Mammary epithelial cell (primary cell): Measurements from ENCODE around the gene PDK4.

Source experiments
- EZH2 ChIP-seq: IDR thresholded peaks from 2 replicates; pipeline ENCODE4 v1.6.1; 2012; ENCODE audit warnings: low read length, inconsistent platforms, borderline replicate concordance
- TF ChIP-seq, protein P1 (sequence below), 2 donors: IDR thresholded peaks in 1 of 2; conservative IDR thresholded peaks in 1 of 2; 2 replicates each; pipeline ENCODE4 v1.5.1; 2011 to 2012; ENCODE audit warnings: inconsistent platforms in 2 of 2, low read length in 2 of 2, mild to moderate bottlenecking in 2 of 2, control low read depth in 1 of 2, low read depth in 1 of 2; ENCODE audit not compliant: insufficient read depth in 1 of 2; ENCODE audit errors: extremely low read depth in 1 of 2

DNA sequence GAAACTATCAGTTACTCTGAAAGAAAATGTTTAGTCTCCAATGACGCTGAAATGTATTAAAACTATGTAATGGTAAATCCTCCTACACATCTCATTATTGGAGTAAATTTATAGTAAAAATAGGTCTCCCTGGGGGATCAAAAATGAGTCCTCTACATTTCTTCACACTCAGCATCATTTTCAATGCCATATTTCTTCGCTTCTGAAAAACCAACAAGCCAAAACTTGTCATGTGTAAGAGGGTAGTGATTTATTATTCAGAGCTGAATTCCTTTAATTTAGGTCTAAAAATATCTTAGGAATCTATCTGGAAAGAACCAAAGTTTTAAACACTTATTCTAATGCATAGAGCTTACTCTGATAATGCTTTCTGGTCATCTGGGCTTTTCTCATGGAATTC is 3.0 kb downstream of the PDK4 start:
- TF ChIP-seq, protein P1, sequence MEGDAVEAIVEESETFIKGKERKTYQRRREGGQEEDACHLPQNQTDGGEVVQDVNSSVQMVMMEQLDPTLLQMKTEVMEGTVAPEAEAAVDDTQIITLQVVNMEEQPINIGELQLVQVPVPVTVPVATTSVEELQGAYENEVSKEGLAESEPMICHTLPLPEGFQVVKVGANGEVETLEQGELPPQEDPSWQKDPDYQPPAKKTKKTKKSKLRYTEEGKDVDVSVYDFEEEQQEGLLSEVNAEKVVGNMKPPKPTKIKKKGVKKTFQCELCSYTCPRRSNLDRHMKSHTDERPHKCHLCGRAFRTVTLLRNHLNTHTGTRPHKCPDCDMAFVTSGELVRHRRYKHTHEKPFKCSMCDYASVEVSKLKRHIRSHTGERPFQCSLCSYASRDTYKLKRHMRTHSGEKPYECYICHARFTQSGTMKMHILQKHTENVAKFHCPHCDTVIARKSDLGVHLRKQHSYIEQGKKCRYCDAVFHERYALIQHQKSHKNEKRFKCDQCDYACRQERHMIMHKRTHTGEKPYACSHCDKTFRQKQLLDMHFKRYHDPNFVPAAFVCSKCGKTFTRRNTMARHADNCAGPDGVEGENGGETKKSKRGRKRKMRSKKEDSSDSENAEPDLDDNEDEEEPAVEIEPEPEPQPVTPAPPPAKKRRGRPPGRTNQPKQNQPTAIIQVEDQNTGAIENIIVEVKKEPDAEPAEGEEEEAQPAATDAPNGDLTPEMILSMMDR (conservative IDR thresholded peaks at IDR 0.05 in 1 of 2, IDR thresholded peaks at IDR 0.05 in 1 of 2; ENCODE audit: extremely low read depth in 1 of 2, insufficient read depth in 1 of 2, low read depth in 1 of 2, low read length in 2 of 2) = no peak
- no peak for TF ChIP-seq EZH2
